Gastrocnemius medialis (tissue), 4 donors: ENCODE data around the gene RELL1. TPM values are rescaled to one million over a fixed set of nuclear protein-coding genes. Genes with fewer than 3 reads are reported as not detected.

ENCODE experiments used
- ATAC-seq, 2 donors: fragments of 150-250 bp; one replicate each; pipeline ENCODE4 v1.9.1; 2016
- DNase-seq, 2 donors: peaks; one replicate each; pipeline ENCODE4 v3.0.0-alpha.2; 2019
- H3K27ac ChIP-seq, 4 donors: fragments of 200-600 bp; sonication (generic); 1 replicate in 1 of 4; 2 replicates in 3 of 4; pipeline ENCODE4 v1.5.1; 2016 to 2018; ENCODE audit warnings: mild to moderate bottlenecking in 2 of 4, moderate library complexity in 1 of 4
- H3K27me3 ChIP-seq, 3 donors: fragments of 200-600 bp; sonication (generic) in 2 of 3; 1 replicate in 1 of 3; 2 replicates in 2 of 3; pipeline versions ENCODE4 v1.5.1 to v1.6.0; 2016 to 2019; ENCODE audit warnings: mild to moderate bottlenecking in 1 of 3, moderate library complexity in 1 of 3
- H3K36me3 ChIP-seq, 2 donors: fragments of 200-600 bp; sonication (generic) in 1 of 2; one replicate each; pipeline ENCODE4 v1.5.1; 2017 to 2018
- H3K4me1 ChIP-seq, 2 donors: fragments of 200-600 bp; sonication (generic) in 1 of 2; one replicate each; pipeline ENCODE4 v1.5.1; 2016 to 2017; ENCODE audit warnings: mild to moderate bottlenecking in 2 of 2
- H3K4me3 ChIP-seq, 4 donors: fragments of 200-600 bp; sonication (generic) in 3 of 4; 1 replicate in 1 of 4; 2 replicates in 3 of 4; pipeline ENCODE4 v1.5.1; 2016 to 2019; ENCODE audit warnings: mild to moderate bottlenecking in 2 of 4
- H3K9me3 ChIP-seq, 3 donors: fragments of 200-600 bp; sonication (generic) in 2 of 3; 1 replicate in 1 of 3; 2 replicates in 2 of 3; pipeline ENCODE4 v1.5.1; 2016 to 2019
- CTCF ChIP-seq, 5 experiments: fragments of 450-650 bp in 3 of 5; fragments of 200-600 bp in 2 of 5; sonication (generic) in 2 of 5; IDR thresholded peaks in 4 of 5; conservative IDR thresholded peaks in 1 of 5; 1 replicate in 4 of 5; 2 replicates in 1 of 5; pipeline ENCODE4 v1.5.1; 2016 to 2019; ENCODE audit warnings: antibody characterized with exemption in 5 of 5, mild to moderate bottlenecking in 3 of 5, moderate library complexity in 3 of 5
- POLR2A ChIP-seq, 2 donors: fragments of 450-650 bp; IDR thresholded peaks; one replicate each; pipeline ENCODE4 v1.6.1; 2017; ENCODE audit warnings: antibody characterized with exemption in 2 of 2, mild to moderate bottlenecking in 2 of 2, moderate library complexity in 2 of 2
- in situ Hi-C, 4 donors: fragments of 200-750 bp; cut with MboI; loops; one replicate each; pipeline versions ENCODE4 v1.15.0 to v1.8.0; 2017; ENCODE audit warnings: low sequenced_read_pairs in 4 of 4
- intact Hi-C: fragments of 100-400 bp; cut with DNase I; formaldehyde crosslinking; loops from one replicate; pipeline ENCODE4 v1.15.1; 2023; ENCODE audit warnings: low total_unique reads
- total RNA-seq, 4 donors: library from RNA; depleted of rRNA; stranded (reverse); fragments of >200 nt; gene quantifications; one replicate each; pipeline versions ENCODE4 v1.1.0 to v1.2.3, GENCODE V29; 2016

Gene RELL1
- total RNA-seq, 4 donors from 2014 or later: 13.7 to 36.3 (median 27.8) TPM

- TF ChIP-seq CTCF (IDR thresholded peaks at IDR 0.05 in 4 of 5, conservative IDR thresholded peaks at IDR 0.05 in 1 of 5) (no peak), POLR2A (IDR thresholded peaks at IDR 0.05) (no peak)
- Histone ChIP-seq H3K27ac (no peak overlapping the region), H3K4me3 (no peak overlapping the region), H3K4me1 (no peaks in the 10 kb centered on the region), H3K36me3 (no peaks in the 10 kb centered on the region), H3K9me3 (no peaks in the 10 kb centered on the region), H3K27me3 (no peaks in the 10 kb centered on the region)
- intact Hi-C loops (no loop called here), in situ Hi-C loops (no loop called here)
- no peak for ATAC-seq
- no peak for DNase-seq
Measured at GRCh38 chr4:37588150-37588549, 98.0 kb downstream of the RELL1 start.

- in situ Hi-C loops: no loop called here
- H3K27me3 ChIP-seq: no peaks in the 10 kb centered on the region
Measured at GRCh38 chr4:37586194-37586593, 100.0 kb downstream of the RELL1 start.

GRCh38 chr4:37584493-37585060 is 101.6 kb downstream of the RELL1 start:
- Histone ChIP-seq H3K4me1 (no peaks in the 10 kb centered on the region), H3K27ac (no peak overlapping the region), H3K4me3 (no peak overlapping the region), H3K27me3 (no peaks in the 10 kb centered on the region), H3K36me3 (no peaks in the 10 kb centered on the region), H3K9me3 (peaks cover 0 to 4% (median 0%) of the 10 kb centered on the region in 3 donors)
- TF ChIP-seq CTCF (IDR thresholded peaks at IDR 0.05 in 4 of 5, conservative IDR thresholded peaks at IDR 0.05 in 1 of 5): no peak
- TF ChIP-seq POLR2A (IDR thresholded peaks at IDR 0.05): no peak
- no peak for DNase-seq
- in situ Hi-C loops (no loop called here), intact Hi-C loops (no loop called here)
- ATAC-seq: no peak

More at GRCh38 chr4:37586194-37586593, 100.0 kb downstream of the RELL1 start:
- DNase-seq: no peak
- Histone ChIP-seq H3K4me3 (no peak overlapping the region), H3K9me3 (no peaks in the 10 kb centered on the region), H3K4me1 (no peaks in the 10 kb centered on the region), H3K36me3 (no peaks in the 10 kb centered on the region), H3K27ac (no peak overlapping the region)
- no peak for TF ChIP-seq CTCF (IDR thresholded peaks at IDR 0.05 in 4 of 5, conservative IDR thresholded peaks at IDR 0.05 in 1 of 5)
- no peak for TF ChIP-seq POLR2A (IDR thresholded peaks at IDR 0.05)
- intact Hi-C loops: no loop called here
- no peak for ATAC-seq

GRCh38 chr4:37584071-37584470 is 102.1 kb downstream of the RELL1 start:
- in situ Hi-C loops: no loop called here
- H3K27me3 ChIP-seq: no peaks in the 10 kb centered on the region
- intact Hi-C loops: no loop called here
- H3K27ac ChIP-seq: no peak overlapping the region
- H3K36me3 ChIP-seq: no peaks in the 10 kb centered on the region
- no peak overlapping the region for H3K4me3 ChIP-seq
- ATAC-seq (no peak), DNase-seq (no peak)
- TF ChIP-seq POLR2A (IDR thresholded peaks at IDR 0.05) (no peak), CTCF (IDR thresholded peaks at IDR 0.05 in 4 of 5, conservative IDR thresholded peaks at IDR 0.05 in 1 of 5) (no peak)
- H3K4me1 ChIP-seq: no peaks in the 10 kb centered on the region
- H3K9me3 ChIP-seq: peaks cover 0 to 7% (median 0%) of the 10 kb centered on the region in 3 donors

- TF ChIP-seq CTCF (IDR thresholded peaks at IDR 0.05 in 4 of 5, conservative IDR thresholded peaks at IDR 0.05 in 1 of 5) (no peak), POLR2A (IDR thresholded peaks at IDR 0.05) (no peak)
- in situ Hi-C loops: no loop called here
- ATAC-seq: no peak
Measured at GRCh38 chr4:37573566-37573965, 112.6 kb downstream of the RELL1 start.

More at GRCh38 chr4:37573566-37573965, 112.6 kb downstream of the RELL1 start:
- intact Hi-C loops: no loop called here
- no peaks in the 10 kb centered on the region for H3K9me3 ChIP-seq
- no peak for DNase-seq
- no peaks in the 10 kb centered on the region for H3K4me1 ChIP-seq
- H3K27ac ChIP-seq: no peak overlapping the region
- no peak overlapping the region for H3K4me3 ChIP-seq
- H3K27me3 ChIP-seq: no peaks in the 10 kb centered on the region
- no peaks in the 10 kb centered on the region for H3K36me3 ChIP-seq
